Mononuclear cell (primary cell): ENCODE results near the gene LRP2. TPM values are rescaled to one million over a fixed set of nuclear protein-coding genes. Genes with fewer than 3 reads are reported as not detected.

ENCODE experiments used
- H3K27me3 ChIP-seq: 2 replicates; pipeline ENCODE4 v1.6.0; 2011; ENCODE audit warnings: low read length, control low read depth; ENCODE audit not compliant: insufficient read depth
- H3K4me1 ChIP-seq: 2 replicates; pipeline ENCODE4 v1.5.1; 2011; ENCODE audit warnings: mild to moderate bottlenecking, low read length, control low read depth; ENCODE audit not compliant: insufficient read depth
- H3K4me3 ChIP-seq: 2 replicates; pipeline ENCODE4 v1.5.1; 2011; ENCODE audit warnings: mild to moderate bottlenecking, low read length, moderate library complexity
- H3K9me3 ChIP-seq: 2 replicates; pipeline ENCODE4 v1.5.1; 2011; ENCODE audit warnings: low read depth, mild to moderate bottlenecking, control low read depth, low read length
- total RNA-seq: library from RNA; depleted of rRNA; stranded (reverse); fragments of >200 nt; gene quantifications from one replicate; pipeline ENCODE4 v1.2.3, GENCODE V29; 2012

LRP2 gene
- total RNA-seq, 1 donor, result not detected

- Histone ChIP-seq H3K27me3 (no peaks in the 10 kb centered on the region), H3K4me1 (peaks cover 58% of the 10 kb centered on the region), H3K9me3 (no peaks in the 10 kb centered on the region), H3K4me3 (no peak overlapping the region)
Observed at GRCh38 chr2:169106563-169107545, 255.5 kb downstream of the LRP2 start.

GRCh38 chr2:169106134-169106533 lies 256.2 kb downstream of the LRP2 start:
- Histone ChIP-seq H3K4me1 (peaks cover 59% of the 10 kb centered on the region), H3K9me3 (no peaks in the 10 kb centered on the region), H3K4me3 (no peak overlapping the region), H3K27me3 (no peaks in the 10 kb centered on the region)

GRCh38 chr2:169105476-169105875 lies 256.9 kb downstream of the LRP2 start:
- H3K27me3 ChIP-seq, result no peaks in the 10 kb centered on the region
- H3K9me3 ChIP-seq, result no peaks in the 10 kb centered on the region
- peaks cover 65% of the 10 kb centered on the region for H3K4me1 ChIP-seq
- no peak overlapping the region for H3K4me3 ChIP-seq

- peaks cover 64% of the 10 kb centered on the region for H3K4me1 ChIP-seq
- no peaks in the 10 kb centered on the region for H3K9me3 ChIP-seq
- H3K27me3 ChIP-seq, result no peaks in the 10 kb centered on the region
- H3K4me3 ChIP-seq, result no peak overlapping the region
Observed at GRCh38 chr2:169104848-169105247, 257.5 kb downstream of the LRP2 start.

GRCh38 chr2:169095621-169096105 lies 266.7 kb downstream of the LRP2 start:
- peaks cover 57% of the 10 kb centered on the region for H3K4me1 ChIP-seq
- no peaks in the 10 kb centered on the region for H3K27me3 ChIP-seq
- H3K9me3 ChIP-seq, result no peaks in the 10 kb centered on the region
- H3K4me3 ChIP-seq, result no peak overlapping the region

GRCh38 chr2:169094676-169095075 lies 267.7 kb downstream of the LRP2 start:
- Histone ChIP-seq H3K4me1 (peaks cover 57% of the 10 kb centered on the region), H3K27me3 (no peaks in the 10 kb centered on the region), H3K4me3 (no peak overlapping the region), H3K9me3 (no peaks in the 10 kb centered on the region)

- Histone ChIP-seq H3K4me1 (peaks cover 57% of the 10 kb centered on the region), H3K9me3 (no peaks in the 10 kb centered on the region), H3K4me3 (no peak overlapping the region), H3K27me3 (no peaks in the 10 kb centered on the region)
Observed at GRCh38 chr2:169093535-169093934, 268.8 kb downstream of the LRP2 start.

- peaks cover 61% of the 10 kb centered on the region for H3K4me1 ChIP-seq
- no peak overlapping the region for H3K4me3 ChIP-seq
- no peaks in the 10 kb centered on the region for H3K27me3 ChIP-seq
- no peaks in the 10 kb centered on the region for H3K9me3 ChIP-seq
Observed at GRCh38 chr2:169091761-169092519, 270.4 kb downstream of the LRP2 start.

GRCh38 chr2:169091256-169091655 lies 271.1 kb downstream of the LRP2 start:
- no peak overlapping the region for H3K4me3 ChIP-seq
- no peaks in the 10 kb centered on the region for H3K27me3 ChIP-seq
- H3K4me1 ChIP-seq, result peaks cover 54% of the 10 kb centered on the region
- no peaks in the 10 kb centered on the region for H3K9me3 ChIP-seq

GRCh38 chr2:169090133-169090820 lies 272.1 kb downstream of the LRP2 start:
- H3K27me3 ChIP-seq, result no peaks in the 10 kb centered on the region
- H3K4me3 ChIP-seq, result no peak overlapping the region
- no peaks in the 10 kb centered on the region for H3K9me3 ChIP-seq
- peaks cover 44% of the 10 kb centered on the region for H3K4me1 ChIP-seq

GRCh38 chr2:169089182-169089581 lies 273.2 kb downstream of the LRP2 start:
- Histone ChIP-seq H3K4me1 (peaks cover 33% of the 10 kb centered on the region), H3K27me3 (no peaks in the 10 kb centered on the region), H3K9me3 (no peaks in the 10 kb centered on the region)

GRCh38 chr2:169087757-169088379 lies 274.5 kb downstream of the LRP2 start:
- H3K9me3 ChIP-seq, result no peaks in the 10 kb centered on the region
- H3K4me1 ChIP-seq, result peaks cover 43% of the 10 kb centered on the region
- no peaks in the 10 kb centered on the region for H3K27me3 ChIP-seq
- no peak overlapping the region for H3K4me3 ChIP-seq

More at GRCh38 chr2:169089182-169089581, 273.2 kb downstream of the LRP2 start:
- no peak overlapping the region for H3K4me3 ChIP-seq

GRCh38 chr2:169086893-169087467 lies 275.4 kb downstream of the LRP2 start:
- H3K27me3 ChIP-seq, result no peaks in the 10 kb centered on the region
- H3K4me3 ChIP-seq, result no peak overlapping the region
- no peaks in the 10 kb centered on the region for H3K9me3 ChIP-seq
- H3K4me1 ChIP-seq, result peaks cover 44% of the 10 kb centered on the region

GRCh38 chr2:169082995-169083394 lies 279.3 kb downstream of the LRP2 start:
- Histone ChIP-seq H3K4me3 (no peak overlapping the region), H3K4me1 (peaks cover 54% of the 10 kb centered on the region), H3K9me3 (no peaks in the 10 kb centered on the region), H3K27me3 (no peaks in the 10 kb centered on the region)
